Activated T-cell treated with anti-CD3 and anti-CD28 coated beads for 24 hours (primary cell): Measurements from ENCODE around the gene AUP1.
A peak's percentile ranks its signal among the peaks of the same experiment; 100 is the strongest.
"Not testable (repeated sequence)": the region's sequence is repeated elsewhere in the genome, so short reads cannot be mapped to it uniquely, and the experiment has no call there.

ENCODE experiments used
- DNase-seq: peaks from one replicate; pipeline ENCODE4 v3.0.0-alpha.2; 2020; ENCODE audit warnings: low read depth

Gene AUP1

DNA sequence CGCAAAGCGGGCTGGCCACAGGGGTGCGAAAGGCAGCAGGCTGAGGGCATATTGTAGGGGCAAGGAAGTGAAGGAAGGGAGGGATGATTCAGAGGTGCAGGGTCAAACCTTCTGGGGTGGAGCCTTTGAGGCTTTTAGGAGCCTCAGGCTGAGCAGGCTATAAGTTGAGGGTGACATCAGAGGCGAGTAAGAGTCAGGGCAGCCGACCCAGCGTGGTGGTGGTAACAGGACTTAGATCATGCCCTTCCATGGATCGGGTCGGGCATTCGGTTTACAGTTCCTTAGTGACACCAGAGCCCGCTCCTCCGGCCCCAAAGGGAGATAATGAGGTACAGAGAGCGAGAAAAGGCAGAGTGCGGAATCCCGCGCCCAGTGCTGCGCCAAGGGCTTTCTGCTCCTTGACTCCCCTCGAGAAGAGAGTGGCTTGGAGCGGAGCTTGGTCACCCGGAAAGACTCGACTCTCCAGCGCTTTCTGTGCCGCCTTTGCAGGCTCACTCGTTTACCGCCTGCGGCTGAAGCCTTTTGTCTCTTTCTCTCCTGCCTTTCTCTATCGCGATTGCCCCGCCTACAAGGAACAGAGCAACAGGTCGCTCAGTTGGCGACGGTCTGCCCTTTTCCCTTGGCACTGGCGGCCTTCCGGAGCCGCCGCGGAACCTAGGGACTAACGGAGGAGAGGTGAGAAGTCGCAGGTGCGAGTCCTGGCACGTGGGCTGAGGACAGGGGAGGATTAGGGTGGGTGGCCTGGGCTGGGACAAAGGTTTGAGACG, 30.8 kb downstream of the AUP1 start:
- no peak for DNase-seq

GRCh38 chr2:74497777-74498499, 31.6 kb downstream of the AUP1 start:
- DNase-seq = no peak

- no peak for DNase-seq
These were observed 32.3 kb downstream of the AUP1 start for GRCh38 chr2:74496997-74497776.

DNA sequence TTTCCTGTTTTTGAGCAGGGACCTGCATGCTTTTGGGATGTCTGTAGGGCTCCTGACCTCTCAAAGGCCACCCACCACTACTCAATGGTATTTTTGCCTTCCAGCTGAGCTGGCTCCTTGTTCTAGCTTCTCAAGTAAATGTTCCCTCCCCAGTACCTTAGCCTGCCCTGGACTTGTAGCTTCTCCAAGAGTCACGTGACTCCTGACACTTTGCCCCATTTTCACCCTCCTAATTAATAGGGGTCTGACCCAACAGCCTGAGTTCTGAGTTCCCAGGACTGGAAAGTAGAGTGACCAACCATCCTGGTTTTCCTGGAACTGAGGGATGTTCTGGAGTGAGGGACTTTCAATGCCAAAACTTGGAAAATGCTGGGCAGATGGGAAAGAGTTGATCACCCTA, 34.1 kb downstream of the AUP1 start:
- DNase-seq = no peak

GRCh38 chr2:74493546-74493945, 36.0 kb downstream of the AUP1 start:
- DNase-seq = no peak

DNA sequence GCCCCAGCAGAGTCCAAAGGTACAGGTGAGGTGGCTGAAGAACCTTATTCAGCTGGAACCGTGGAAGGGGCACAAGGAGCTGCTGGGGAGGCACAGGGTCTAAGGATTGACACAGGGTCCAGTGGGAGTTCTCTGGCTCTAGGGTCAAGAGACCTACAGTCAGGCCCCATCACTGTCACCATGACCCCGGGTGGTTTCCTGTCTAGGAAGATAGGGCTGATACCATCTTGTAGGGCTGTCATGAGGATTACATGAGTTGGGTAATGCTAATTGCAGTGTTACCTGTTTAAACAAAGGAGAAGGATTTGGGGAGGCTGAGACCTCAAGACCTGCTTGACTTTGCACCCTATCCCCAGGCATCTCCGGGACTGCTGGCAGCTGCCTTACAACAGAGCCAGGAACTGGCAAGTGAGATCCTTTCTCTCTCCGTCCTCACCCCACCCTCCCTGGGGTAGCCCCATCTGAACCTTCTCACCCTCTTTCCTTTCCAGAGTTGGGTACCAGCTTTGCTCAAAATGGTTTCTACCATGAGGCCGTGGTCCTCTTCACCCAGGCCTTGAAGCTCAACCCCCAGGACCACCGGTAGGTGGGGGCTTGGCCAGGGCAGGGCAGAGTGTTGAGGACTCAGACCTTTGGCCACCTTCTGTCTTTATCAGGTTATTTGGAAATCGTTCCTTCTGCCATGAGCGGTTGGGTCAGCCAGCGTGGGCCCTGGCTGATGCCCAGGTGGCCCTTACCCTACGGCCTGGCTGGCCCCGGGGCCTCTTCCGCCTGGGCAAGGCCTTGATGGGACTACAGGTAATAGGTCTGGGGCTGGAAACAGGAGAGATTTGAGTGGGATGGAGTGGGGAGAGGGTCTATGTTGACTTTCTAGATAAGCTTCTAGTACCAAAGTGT, 37.6 kb downstream of the AUP1 start:
- DNase-seq = no peak

GRCh38 chr2:74489906-74490305, 39.6 kb downstream of the AUP1 start:
- DNase-seq = no peak

- DNase-seq = no peak
These were observed 40.6 kb downstream of the AUP1 start for GRCh38 chr2:74488643-74489481.

DNA sequence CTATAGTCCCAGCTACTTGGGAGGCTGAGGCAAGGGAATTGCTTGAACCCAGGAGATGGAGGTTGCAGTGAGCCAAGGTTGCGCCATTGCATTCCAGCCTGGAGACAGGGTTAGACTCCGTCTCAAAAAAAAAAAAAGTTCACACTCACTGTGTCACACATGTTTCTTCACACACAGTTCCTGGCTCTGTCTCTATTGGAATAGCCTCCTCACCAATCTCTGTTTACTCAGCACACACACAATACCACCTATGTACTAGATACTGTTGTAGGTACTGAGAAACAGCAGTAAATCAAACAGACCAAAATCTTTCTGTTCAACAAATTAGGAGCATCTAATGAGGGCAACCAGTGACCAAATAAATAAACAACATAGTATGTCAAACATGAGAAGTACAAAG, 43.4 kb downstream of the AUP1 start:
- no peak for DNase-seq

- DNase-seq = not testable (repeated sequence)
These were observed 45.8 kb downstream of the AUP1 start for GRCh38 chr2:74483675-74484164.

GRCh38 chr2:74482801-74483674, 46.5 kb downstream of the AUP1 start, which contains the start of the genes CCDC142 and TTC31:
CCDC142 (minus strand) TSS chr2:74482998; CDS start chr2:74482837, 161 bp downstream.
TTC31 (plus strand) TSS chr2:74483081; CDS start chr2:74483096, 15 bp downstream.
- DNase-seq = peak; percentile 90

DNA sequence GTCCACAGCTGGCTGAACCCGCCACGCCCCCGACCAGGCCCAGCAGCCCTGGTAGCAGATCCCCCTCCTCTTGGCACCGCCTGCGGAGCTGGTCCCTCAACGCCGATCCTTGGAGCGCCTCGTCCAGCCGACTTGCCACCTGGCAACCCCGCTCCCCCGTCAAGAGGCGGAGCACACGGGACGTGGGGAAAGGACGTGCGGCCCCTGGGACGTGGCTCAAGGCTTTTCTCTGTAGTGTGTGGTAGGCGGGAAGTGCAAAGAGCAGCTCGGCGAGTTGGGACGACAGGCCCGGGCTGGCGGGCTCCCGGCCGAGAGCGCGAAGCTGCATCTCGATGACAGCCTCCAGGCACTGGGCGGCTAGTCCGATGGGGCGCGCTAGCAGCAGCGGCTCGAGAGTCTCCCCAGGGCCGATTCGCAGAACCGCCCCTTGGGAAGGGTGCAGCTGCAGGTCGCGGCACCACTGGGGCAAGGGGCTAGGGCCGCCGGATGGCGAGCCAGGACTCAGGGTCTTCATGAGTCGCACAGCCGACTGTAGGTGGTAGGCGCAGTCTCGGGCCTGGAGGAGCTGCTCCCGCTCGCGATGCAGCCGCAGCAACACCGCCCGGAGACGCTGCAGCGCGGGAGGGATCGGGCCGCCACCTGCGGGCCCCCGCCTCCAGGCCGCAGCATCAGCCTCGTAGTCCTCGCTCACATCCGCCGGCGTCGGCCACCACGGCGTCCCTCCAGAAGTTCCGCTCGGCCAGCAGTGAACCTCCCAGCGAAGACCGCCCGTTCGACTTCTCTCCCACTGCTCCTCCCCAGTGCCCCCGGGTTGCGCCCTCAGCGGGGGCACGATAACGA, 47.3 kb downstream of the AUP1 start:
- DNase-seq = peak; percentile 41

DNA sequence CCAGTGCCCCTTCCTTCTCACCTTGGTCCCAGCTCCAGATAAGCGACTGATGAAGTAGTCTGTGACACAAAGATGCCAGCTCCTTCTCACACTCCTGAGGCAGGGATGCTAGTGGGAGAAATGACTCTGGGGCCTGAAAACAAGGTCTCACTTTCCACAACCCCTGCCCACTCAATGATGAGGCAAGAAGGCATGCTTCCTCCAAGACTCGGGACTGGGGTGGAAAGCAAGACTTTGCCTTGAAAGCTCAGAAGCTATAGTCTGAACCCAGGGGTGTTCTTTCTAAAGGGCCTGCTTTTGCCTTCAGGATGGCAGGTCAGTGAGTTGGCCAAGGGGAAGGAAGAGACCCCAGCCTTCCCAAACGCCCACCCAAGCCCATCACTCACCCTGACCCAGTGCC, 48.1 kb downstream of the AUP1 start:
- DNase-seq = no peak
